GM18858 (cell line): Measurements from ENCODE around the gene FARP1.

Experiments
- ATAC-seq: cut with Tn5 transposase; IDR thresholded peaks from one replicate; pipeline ENCODE4 v1.9.1; 2021; ENCODE audit not compliant: unreplicated experiment

Gene FARP1

GRCh38 chr13:98278068-98278724 lies 135.3 kb downstream of the FARP1 start:
- ATAC-seq = no peak

GRCh38 chr13:98279473-98280175 lies 136.7 kb downstream of the FARP1 start:
- no peak for ATAC-seq

GRCh38 chr13:98280176-98280510 lies 137.2 kb downstream of the FARP1 start:
- no peak for ATAC-seq

- ATAC-seq = no peak
These were observed 141.8 kb downstream of the FARP1 start for GRCh38 chr13:98284679-98285078.

- no peak for ATAC-seq
These were observed 142.4 kb downstream of the FARP1 start for GRCh38 chr13:98285317-98285716.

GRCh38 chr13:98285852-98286594 lies 143.1 kb downstream of the FARP1 start:
- ATAC-seq = no peak

GRCh38 chr13:98286799-98287198 lies 143.9 kb downstream of the FARP1 start:
- ATAC-seq = no peak

- ATAC-seq = no peak
These were observed 145.3 kb downstream of the FARP1 start for GRCh38 chr13:98288211-98288610.

- no peak for ATAC-seq
These were observed 146.5 kb downstream of the FARP1 start for GRCh38 chr13:98289339-98289945.

- no peak for ATAC-seq
These were observed 147.4 kb downstream of the FARP1 start for GRCh38 chr13:98290261-98290660.

GRCh38 chr13:98291658-98292057 lies 148.8 kb downstream of the FARP1 start:
- ATAC-seq = no peak

GRCh38 chr13:98293103-98293502 lies 150.2 kb downstream of the FARP1 start:
- no peak for ATAC-seq

GRCh38 chr13:98293570-98294142 lies 150.8 kb downstream of the FARP1 start:
- ATAC-seq = no peak

- no peak for ATAC-seq
These were observed 152.5 kb downstream of the FARP1 start for GRCh38 chr13:98295371-98295770.

- no peak for ATAC-seq
These were observed 154.2 kb downstream of the FARP1 start for GRCh38 chr13:98297051-98297450.

GRCh38 chr13:98297745-98298144 lies 154.9 kb downstream of the FARP1 start:
- ATAC-seq = no peak

GRCh38 chr13:98298599-98298998 lies 155.7 kb downstream of the FARP1 start:
- no peak for ATAC-seq

- no peak for ATAC-seq
These were observed 156.5 kb downstream of the FARP1 start for GRCh38 chr13:98299235-98299965.

GRCh38 chr13:98299966-98300350 lies 157.1 kb downstream of the FARP1 start:
- no peak for ATAC-seq

- ATAC-seq = no peak
These were observed 158.2 kb downstream of the FARP1 start for GRCh38 chr13:98300956-98301641.
